GM12891 (cell line): ENCODE results near the gene MRPL55.

Experiments used
- DNase-seq: peaks from one replicate; pipeline ENCODE4 v3.0.0; 2011; ENCODE audit warnings: low spot score; ENCODE audit not compliant: insufficient read length
- FAIRE-seq: peaks from 2 replicates; lab custom pipeline; 2011; peaks lifted over from hg19 to GRCh38; lab: Jason Lieb, UNC
- PAX5 ChIP-seq: IDR thresholded peaks from 2 replicates; pipeline ENCODE4 v1.6.1; 2011; ENCODE audit warnings: low read length, moderate library complexity, mild to moderate bottlenecking; ENCODE audit not compliant: insufficient read depth, severe bottlenecking
- POLR2A ChIP-seq: IDR thresholded peaks from 2 replicates; pipeline ENCODE4 v1.6.1; 2011; ENCODE audit warnings: low read depth, low read length, control low read depth
- POLR2AphosphoS5 ChIP-seq: IDR thresholded peaks from 2 replicates; pipeline ENCODE4 v1.6.1; 2011; ENCODE audit warnings: low read depth, low read length, control low read depth
- POU2F2 ChIP-seq: IDR thresholded peaks from 2 replicates; pipeline ENCODE4 v1.6.1; 2011; ENCODE audit warnings: low read depth, mild to moderate bottlenecking, control low read depth, low read length, moderate library complexity
- SPI1 ChIP-seq: IDR thresholded peaks from 2 replicates; pipeline ENCODE4 v1.6.1; 2011; ENCODE audit warnings: low read depth, low read length, control low read depth
- TAF1 ChIP-seq: IDR thresholded peaks from 2 replicates; pipeline ENCODE4 v1.6.1; 2011; ENCODE audit warnings: low read depth, low read length, control low read depth

Gene MRPL55

GRCh38 chr1:228062085-228062791 lies 46.9 kb downstream of the MRPL55 start:
- TF ChIP-seq TAF1 = no peak
- no peak for TF ChIP-seq POLR2AphosphoS5
- no peak for TF ChIP-seq POU2F2
- no peak for TF ChIP-seq POLR2A
- no peak for TF ChIP-seq SPI1
- no peak for TF ChIP-seq PAX5
- FAIRE-seq (no peak), DNase-seq (no peak)

GRCh38 chr1:228061411-228062084 lies 47.6 kb downstream of the MRPL55 start:
- DNase-seq (no peak), FAIRE-seq (no peak)
- TF ChIP-seq SPI1 = no peak
- no peak for TF ChIP-seq POLR2A
- TF ChIP-seq POLR2AphosphoS5 = no peak
- TF ChIP-seq POU2F2 = no peak
- TF ChIP-seq PAX5 = no peak
- TF ChIP-seq TAF1 = no peak

DNA sequence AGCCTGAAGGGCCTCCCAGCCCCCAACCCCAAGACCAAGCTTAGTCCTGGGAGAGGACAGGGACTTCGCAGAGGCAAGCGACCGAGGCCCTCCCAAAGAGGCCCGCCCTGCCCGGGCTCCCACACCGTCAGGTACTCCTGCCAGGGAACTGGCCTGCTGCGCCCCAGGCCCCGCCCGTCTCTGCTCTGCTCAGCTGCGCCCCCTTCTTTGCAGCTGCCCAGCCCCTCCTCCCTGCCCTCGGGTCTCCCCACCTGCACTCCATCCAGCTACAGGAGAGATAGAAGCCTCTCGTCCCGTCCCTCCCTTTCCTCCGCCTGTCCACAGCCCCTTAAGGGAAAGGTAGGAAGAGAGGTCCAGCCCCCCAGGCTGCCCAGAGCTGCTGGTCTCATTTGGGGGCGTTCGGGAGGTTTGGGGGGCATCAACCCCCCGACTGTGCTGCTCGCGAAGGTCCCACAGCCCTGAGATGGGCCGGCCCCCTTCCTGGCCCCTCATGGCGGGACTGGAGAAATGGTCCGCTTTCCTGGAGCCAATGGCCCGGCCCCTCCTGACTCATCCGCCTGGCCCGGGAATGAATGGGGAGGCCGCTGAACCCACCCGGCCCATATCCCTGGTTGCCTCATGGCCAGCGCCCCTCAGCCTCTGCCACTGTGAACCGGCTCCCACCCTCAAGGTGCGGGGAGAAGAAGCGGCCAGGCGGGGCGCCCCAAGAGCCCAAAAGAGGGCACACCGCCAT lies 48.5 kb downstream of the MRPL55 start:
- FAIRE-seq (no peak), DNase-seq (no peak)
- TF ChIP-seq SPI1 (no peak), POU2F2 (no peak), POLR2A (no peak), TAF1 (no peak), POLR2AphosphoS5 (no peak), PAX5 (no peak)

GRCh38 chr1:228059634-228060457 lies 49.3 kb downstream of the MRPL55 start:
- TF ChIP-seq SPI1 (no peak), POU2F2 (no peak), PAX5 (no peak), POLR2AphosphoS5 (no peak), POLR2A (no peak), TAF1 (no peak)
- FAIRE-seq = no peak

DNA sequence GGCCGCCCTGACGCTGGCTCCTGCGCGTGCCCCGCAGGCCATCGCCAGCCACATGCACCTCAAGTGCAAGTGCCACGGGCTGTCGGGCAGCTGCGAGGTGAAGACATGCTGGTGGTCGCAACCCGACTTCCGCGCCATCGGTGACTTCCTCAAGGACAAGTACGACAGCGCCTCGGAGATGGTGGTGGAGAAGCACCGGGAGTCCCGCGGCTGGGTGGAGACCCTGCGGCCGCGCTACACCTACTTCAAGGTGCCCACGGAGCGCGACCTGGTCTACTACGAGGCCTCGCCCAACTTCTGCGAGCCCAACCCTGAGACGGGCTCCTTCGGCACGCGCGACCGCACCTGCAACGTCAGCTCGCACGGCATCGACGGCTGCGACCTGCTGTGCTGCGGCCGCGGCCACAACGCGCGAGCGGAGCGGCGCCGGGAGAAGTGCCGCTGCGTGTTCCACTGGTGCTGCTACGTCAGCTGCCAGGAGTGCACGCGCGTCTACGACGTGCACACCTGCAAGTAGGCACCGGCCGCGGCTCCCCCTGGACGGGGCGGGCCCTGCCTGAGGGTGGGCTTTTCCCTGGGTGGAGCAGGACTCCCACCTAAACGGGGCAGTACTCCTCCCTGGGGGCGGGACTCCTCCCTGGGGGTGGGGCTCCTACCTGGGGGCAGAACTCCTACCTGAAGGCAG lies 50.0 kb downstream of the MRPL55 start:
- FAIRE-seq (no peak), DNase-seq (no peak)
- no peak for TF ChIP-seq TAF1
- no peak for TF ChIP-seq POU2F2
- TF ChIP-seq POLR2A = no peak
- TF ChIP-seq POLR2AphosphoS5 = no peak
- no peak for TF ChIP-seq PAX5
- TF ChIP-seq SPI1 = no peak

More at GRCh38 chr1:228059634-228060457, 49.3 kb downstream of the MRPL55 start:
- DNase-seq = peak; percentile 52

DNA sequence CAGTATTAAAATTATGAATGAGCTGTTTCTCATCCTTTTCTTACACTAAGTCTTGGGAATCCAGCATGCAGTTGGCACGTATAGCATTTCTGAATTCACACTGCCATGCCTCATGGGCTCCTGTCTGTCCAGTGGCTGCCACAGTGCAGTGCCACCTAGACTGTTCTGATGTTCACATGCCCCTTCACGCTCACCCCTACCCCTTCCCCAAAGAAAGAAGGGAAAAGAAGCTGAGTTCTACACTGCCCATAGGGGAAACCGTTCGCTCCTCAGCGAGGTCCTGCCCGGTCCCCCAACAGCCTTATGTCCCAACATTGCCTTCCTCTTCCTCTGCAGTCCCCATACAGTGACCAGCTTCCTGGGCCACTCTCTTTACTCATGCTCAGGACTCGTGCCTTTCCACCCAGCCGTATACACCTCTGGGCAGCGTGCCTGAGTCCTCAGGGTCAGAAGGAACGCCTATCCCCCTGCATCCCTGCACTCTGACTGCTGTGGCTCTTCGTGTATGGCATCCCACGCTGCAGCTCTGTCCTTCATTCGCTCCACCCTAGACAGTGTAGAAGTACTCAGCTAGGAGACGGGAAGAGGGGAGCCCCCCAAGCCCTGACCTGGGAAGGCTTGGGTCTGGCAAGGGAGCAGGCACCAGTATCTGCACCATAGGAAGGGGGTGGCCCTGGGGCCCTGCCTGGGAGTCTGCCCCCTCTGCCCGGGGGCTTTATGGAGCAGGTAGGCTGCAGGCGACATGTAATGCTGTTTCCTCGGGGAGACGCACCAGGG lies 50.7 kb downstream of the MRPL55 start:
- DNase-seq (no peak), FAIRE-seq (no peak)
- TF ChIP-seq TAF1 (no peak), POLR2A (no peak), POLR2AphosphoS5 (no peak), SPI1 (no peak), PAX5 (no peak), POU2F2 (no peak)
